HK-2 (cell line): ENCODE results near the gene IDUA.
"Not testable (repeated sequence)": the region's sequence is repeated elsewhere in the genome, so short reads cannot be mapped to it uniquely, and the experiment has no call there.

Experiments
- DNase-seq: peaks from one replicate; pipeline ENCODE4 v3.0.0-alpha.2; 2018; ENCODE audit not compliant: unreplicated experiment

Gene IDUA

GRCh38 chr4:1045193-1045594, 58.4 kb downstream of the IDUA start:
- no peak for DNase-seq

GRCh38 chr4:1045595-1046201, 58.9 kb downstream of the IDUA start:
- DNase-seq: no peak

DNA sequence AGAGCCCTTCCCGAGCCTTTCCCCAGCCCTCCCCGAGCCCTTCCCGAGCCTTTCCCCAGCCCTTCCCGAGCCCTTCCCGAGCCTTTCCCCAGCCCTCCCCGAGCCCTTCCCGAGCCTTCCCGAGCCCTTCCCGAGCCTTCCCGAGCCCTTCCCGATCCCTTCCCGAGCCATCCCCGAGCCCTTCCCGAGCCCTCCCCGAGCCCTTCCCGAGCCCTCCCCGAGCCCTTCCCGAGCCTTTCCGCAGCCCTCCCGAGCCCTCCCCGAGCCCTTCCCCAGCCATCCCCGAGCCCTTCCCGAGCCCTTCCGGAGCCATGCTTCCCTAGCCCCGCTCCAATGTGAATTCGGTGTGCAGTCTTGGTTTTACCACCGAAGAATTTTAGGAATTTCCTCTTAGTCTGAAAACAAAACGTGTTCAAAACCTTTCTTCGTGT, 59.8 kb downstream of the IDUA start:
- peak; percentile 93 for DNase-seq

DNA sequence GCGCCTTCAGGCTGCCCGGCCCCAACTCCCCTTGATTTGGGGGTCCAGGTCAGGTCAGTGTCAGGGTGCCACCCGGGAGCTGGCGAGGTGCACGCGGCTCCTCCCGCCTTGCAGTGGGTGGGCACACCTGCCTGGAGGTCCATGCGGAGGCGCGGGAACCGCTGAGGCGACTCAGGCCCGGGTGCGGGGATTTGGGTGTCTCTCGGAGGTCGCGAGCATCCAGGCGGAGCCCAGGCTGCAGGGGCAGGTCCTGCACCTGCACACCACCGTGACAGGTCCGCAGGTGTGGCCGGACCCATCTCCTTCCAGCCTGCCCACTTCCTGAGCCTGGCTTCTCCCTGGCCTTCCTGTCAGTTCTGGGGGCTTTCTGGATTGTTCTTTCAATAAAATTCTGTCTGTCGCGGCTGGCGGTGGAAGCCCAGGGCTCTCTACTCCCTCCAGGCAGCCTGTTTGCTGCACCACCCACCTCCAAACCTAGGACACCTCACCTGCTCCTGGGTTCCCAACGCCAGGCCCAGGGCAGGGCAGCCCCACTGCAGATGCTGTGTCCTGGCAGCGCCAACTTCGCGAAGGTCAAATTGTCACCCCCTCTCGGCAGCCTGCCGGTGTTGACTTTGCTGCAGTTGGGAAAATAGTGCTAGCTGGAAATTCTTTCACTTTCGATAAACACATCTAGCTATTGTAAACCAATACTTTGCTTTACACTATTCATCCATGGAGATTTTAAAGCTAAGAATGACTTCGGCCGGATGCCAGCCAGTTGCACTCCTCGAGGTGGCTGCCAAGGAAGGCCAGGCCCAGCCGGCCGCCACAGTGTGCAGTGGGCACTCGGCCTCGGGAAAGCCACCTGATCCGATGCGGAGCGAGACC, 60.5 kb downstream of the IDUA start:
- no peak for DNase-seq

DNA sequence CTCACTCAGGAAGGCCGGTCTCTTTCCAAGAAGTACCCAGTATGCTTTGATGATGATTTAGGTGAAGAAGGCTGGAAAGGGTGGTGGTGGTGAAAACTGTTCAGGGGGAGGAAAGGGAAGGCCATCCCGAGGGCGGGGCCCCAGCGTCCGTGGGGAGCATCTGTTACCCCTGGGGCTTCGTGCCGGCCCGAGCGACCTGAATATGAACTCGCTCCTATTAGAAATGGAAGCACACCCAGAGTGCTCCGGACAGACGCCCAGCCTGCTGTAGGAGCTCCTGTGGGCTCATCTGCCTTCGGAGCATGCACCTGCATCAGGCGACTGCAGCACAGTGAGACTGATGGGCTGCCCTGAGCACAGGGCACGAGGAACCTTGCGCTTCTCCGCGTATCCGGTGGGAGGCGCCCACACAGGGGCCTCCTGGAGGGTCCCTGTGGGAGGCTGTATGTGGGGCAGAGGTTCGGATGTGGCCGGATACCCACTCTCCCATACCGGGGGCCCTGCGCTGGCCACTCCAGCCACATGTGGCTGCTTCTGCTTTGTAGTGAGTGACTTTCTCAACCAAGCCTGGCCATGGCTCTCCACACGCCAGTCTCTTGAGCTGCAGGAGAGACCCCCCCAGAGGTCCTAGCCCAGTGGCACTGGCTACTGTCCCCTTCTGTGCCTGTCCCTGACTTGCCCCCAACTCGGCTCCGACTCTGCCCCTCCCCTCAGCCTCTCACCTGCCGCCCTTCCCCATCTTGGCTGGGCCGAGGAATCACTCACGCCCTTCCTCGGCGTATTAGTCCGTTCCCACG, 61.3 kb downstream of the IDUA start:
- no peak for DNase-seq

- DNase-seq: no peak
Observed at GRCh38 chr4:1048773-1049590, 62.1 kb downstream of the IDUA start.

- no peak for DNase-seq
Observed at GRCh38 chr4:1049591-1049905, 62.7 kb downstream of the IDUA start.

- DNase-seq: no peak
Observed at GRCh38 chr4:1050486-1051213, 63.8 kb downstream of the IDUA start.

DNA sequence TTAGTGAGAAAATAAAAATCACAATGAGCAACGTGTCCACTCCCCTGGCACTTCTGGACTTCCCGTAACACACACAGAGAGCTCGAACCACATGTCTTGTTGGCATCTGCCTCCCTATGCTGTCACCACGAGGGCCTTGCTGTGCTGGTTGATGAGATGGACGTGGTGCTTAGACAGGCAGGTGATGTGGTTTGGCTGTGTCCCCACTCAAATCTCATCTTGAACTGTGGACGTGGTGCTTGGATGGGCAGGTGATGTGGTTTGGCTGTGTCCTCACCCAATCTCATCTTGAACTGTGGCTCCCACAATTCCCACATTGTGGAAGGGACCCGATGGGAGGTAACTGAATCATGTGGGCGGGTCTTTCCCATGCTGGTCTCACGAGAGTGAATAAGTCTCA, 64.6 kb downstream of the IDUA start:
- no peak for DNase-seq

- no peak for DNase-seq
Observed at GRCh38 chr4:1052231-1052671, 65.4 kb downstream of the IDUA start.

DNA sequence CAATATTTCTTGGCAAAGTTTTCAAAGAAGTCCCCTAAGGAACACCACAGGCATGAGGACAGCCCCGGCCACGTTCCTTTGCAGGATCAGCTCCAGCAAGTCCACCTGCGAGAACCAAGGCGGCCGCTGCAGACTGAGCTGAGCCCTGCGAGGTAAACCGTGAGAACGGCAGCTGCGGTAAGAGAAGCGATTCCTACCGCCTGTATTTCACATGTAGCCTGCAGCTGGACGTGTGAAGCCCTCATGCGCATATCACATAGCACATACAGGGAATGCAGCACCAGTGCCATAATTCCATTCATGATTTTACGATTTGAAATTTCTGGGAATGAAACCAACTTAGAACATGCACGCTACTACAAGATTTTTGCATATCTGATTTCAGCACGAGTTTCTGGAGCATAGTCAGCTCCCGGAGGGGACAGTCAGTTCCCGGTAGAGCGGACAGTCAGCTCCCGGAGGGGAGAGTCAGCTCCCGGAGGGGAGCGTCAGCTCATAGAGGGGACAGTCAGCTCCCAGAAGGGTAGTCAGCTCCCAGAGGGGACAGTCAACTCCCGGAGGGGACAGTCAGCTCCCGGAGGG, 66.3 kb downstream of the IDUA start:
- no peak for DNase-seq

GRCh38 chr4:1053891-1054290, 67.0 kb downstream of the IDUA start:
- not testable (repeated sequence) for DNase-seq
